Thymus (tissue), 11 donors: ENCODE results near the gene KCNIP3. TPM values are rescaled to one million over a fixed set of nuclear protein-coding genes. Genes with fewer than 3 reads are reported as not detected.

ENCODE experiments used
- DNase-seq, 9 donors: peaks; one replicate each; pipeline ENCODE4 v3.0.0-alpha.2; 2013; ENCODE audit warnings: low spot score in 9 of 9, low read depth in 6 of 9, missing footprints in 1 of 9
- H3K27ac ChIP-seq, 2 donors: one replicate each; pipeline ENCODE4 v1.5.1; 2013; ENCODE audit warnings: control low read depth in 1 of 2, low read depth in 1 of 2, low read length in 1 of 2, mild to moderate bottlenecking in 1 of 2, moderate library complexity in 1 of 2
- H3K27me3 ChIP-seq, 2 donors: one replicate each; pipeline ENCODE4 v1.5.1; 2013; ENCODE audit warnings: low read length in 1 of 2; ENCODE audit not compliant: control insufficient read depth in 2 of 2, insufficient read depth in 1 of 2
- H3K36me3 ChIP-seq, 2 donors: one replicate each; pipeline ENCODE4 v1.5.1; 2013; ENCODE audit warnings: low read length in 1 of 2, mild to moderate bottlenecking in 1 of 2, moderate library complexity in 1 of 2; ENCODE audit not compliant: control insufficient read depth in 2 of 2, insufficient read depth in 2 of 2
- H3K4me1 ChIP-seq, 2 donors: one replicate each; pipeline ENCODE4 v1.5.1; 2013; ENCODE audit warnings: low read length in 2 of 2; ENCODE audit not compliant: control insufficient read depth in 2 of 2, insufficient read depth in 2 of 2
- H3K4me3 ChIP-seq, 2 donors: one replicate each; pipeline ENCODE4 v1.5.1; 2013; ENCODE audit warnings: low read length in 2 of 2, control low read depth in 1 of 2, mild to moderate bottlenecking in 1 of 2
- H3K9me3 ChIP-seq, 2 donors: one replicate each; pipeline ENCODE4 v1.5.1; 2013; ENCODE audit warnings: low read length in 1 of 2, mild to moderate bottlenecking in 1 of 2; ENCODE audit not compliant: control insufficient read depth in 2 of 2, insufficient read depth in 1 of 2
- WGBS: extraction: QIAGEN DNeasy Blood & Tissue Kit; methylation state at CpG from one replicate; pipeline ENCODE4 v1.1.7; 2013; 5-methylcytosine and 5-hydroxymethylcytosine counted together
- polyA plus RNA-seq: library from polyadenylated mRNA; stranded (reverse); fragments of 200-250 nt; gene quantifications from one replicate; pipeline ENCODE4 v1.2.3, GENCODE V29; 2013
- total RNA-seq: library from RNA; stranded (reverse); fragments of 120-200 nt; gene quantifications from one replicate; pipeline ENCODE4 v1.2.4, GENCODE V29; 2013
- donor health status: healthy.

Gene KCNIP3
- total and polyA plus RNA-seq, 2 donors = 5.3 to 21.4 TPM

DNA sequence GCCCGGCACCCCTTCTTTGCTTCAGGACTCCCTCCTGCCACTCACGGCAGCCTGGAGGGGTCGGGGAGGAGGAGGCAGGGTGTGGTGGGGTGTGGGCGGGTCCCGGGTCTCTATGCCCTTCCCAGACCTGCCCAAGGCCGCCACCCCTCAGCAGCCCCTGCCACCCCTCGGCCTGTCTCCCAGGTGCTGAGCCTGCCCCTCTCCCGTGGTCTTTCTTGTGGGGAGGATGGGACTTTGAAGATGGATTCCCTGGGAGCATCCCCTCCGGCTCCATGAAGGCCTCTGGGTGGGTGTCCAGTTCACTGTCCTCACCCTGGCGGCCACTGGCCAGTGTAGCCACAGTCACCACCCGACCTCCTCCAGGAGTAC is 23.2 kb downstream of the KCNIP3 start:
- Histone ChIP-seq H3K27me3 (no peaks in the 10 kb centered on the region), H3K4me3 (no peak overlapping the region), H3K27ac (no peak overlapping the region), H3K4me1 (no peaks in the 10 kb centered on the region), H3K36me3 (no peaks in the 10 kb centered on the region), H3K9me3 (no peaks in the 10 kb centered on the region)
- 93% methylated on average over 11 of the region's 11 CpGs for WGBS
- no peak for DNase-seq

GRCh38 chr2:95320986-95321767 is 24.0 kb downstream of the KCNIP3 start:
- no peak for DNase-seq
- 94% methylated on average over 18 of the region's 18 CpGs for WGBS

GRCh38 chr2:95323347-95324155 is 26.4 kb downstream of the KCNIP3 start:
- Histone ChIP-seq H3K27ac (no peak overlapping the region), H3K27me3 (no peaks in the 10 kb centered on the region), H3K36me3 (no peaks in the 10 kb centered on the region), H3K9me3 (no peaks in the 10 kb centered on the region), H3K4me3 (no peak overlapping the region), H3K4me1 (no peaks in the 10 kb centered on the region)
- no peak for DNase-seq
- WGBS = 85% methylated on average over 26 of the region's 26 CpGs

More at GRCh38 chr2:95320986-95321767, 24.0 kb downstream of the KCNIP3 start:
- H3K27ac ChIP-seq = no peak overlapping the region
- no peaks in the 10 kb centered on the region for H3K36me3 ChIP-seq
- H3K27me3 ChIP-seq = no peaks in the 10 kb centered on the region
- no peak overlapping the region for H3K4me3 ChIP-seq
- H3K9me3 ChIP-seq = no peaks in the 10 kb centered on the region
- H3K4me1 ChIP-seq = no peaks in the 10 kb centered on the region

DNA sequence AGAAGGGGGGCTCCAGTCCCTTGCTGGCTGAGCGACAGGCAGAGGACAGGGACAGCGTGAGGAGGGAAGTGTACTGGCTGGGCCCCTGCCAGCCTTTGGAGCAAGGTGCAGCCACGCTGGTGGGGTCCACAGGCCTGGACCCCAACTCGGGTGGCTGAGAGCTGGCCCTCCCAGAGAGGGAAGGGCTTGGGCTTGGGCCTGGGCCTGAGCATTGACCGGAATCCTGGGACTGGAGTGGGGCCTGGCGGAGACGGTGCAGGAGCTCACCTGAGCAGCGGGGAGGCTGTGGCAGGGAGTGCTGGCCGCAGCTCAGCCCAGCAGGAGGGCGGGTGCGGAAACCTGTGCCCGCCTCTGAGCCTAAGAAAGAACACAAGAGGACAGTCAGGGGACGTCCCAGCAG is 27.9 kb downstream of the KCNIP3 start:
- Histone ChIP-seq H3K4me1 (no peaks in the 10 kb centered on the region), H3K4me3 (no peak overlapping the region), H3K9me3 (no peaks in the 10 kb centered on the region), H3K27ac (no peak overlapping the region), H3K36me3 (no peaks in the 10 kb centered on the region), H3K27me3 (no peaks in the 10 kb centered on the region)
- 96% methylated on average over 13 of the region's 13 CpGs for WGBS
- DNase-seq = no peak

DNA sequence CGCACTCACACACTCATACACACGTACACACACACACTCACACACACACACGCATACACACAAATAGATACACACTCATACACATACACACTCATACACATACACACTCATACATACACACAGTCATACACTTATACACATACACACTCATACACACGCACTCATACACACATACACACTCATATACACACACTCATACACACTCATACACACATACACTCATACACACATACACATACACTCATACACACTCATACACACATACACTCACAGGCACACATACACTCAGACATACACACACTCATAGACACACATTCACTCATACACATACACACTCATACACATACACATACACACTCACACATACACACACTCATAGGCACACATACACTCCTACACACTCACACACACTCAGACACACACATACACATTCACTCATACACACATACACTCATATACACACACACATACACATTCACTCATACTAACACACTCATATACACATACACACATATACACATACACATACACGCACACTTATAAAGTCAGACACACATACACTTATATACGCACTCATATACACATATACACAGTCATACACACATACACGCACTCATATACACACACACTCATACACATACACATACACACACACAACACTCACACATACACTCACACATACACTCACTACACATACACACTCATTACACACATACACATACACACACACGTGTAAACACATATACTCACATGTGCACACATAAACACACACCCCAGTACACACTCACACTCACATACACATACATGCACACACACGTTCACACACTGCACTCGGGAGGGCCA is 28.7 kb downstream of the KCNIP3 start:
- DNase-seq = no peak
- WGBS = 98% methylated on average over 10 of the region's 10 CpGs
- H3K27me3 ChIP-seq = peaks cover 0 to under 1% of the 10 kb centered on the region in 2 donors

GRCh38 chr2:95326433-95327140 is 29.4 kb downstream of the KCNIP3 start:
- Histone ChIP-seq H3K4me3 (no peak overlapping the region), H3K4me1 (no peaks in the 10 kb centered on the region), H3K36me3 (no peaks in the 10 kb centered on the region), H3K9me3 (no peaks in the 10 kb centered on the region), H3K27ac (no peak overlapping the region), H3K27me3 (peaks cover 0 to 2% of the 10 kb centered on the region in 2 donors)
- DNase-seq = no peak
- WGBS = 96% methylated on average over 30 of the region's 30 CpGs

More for the DNA sequence above, 28.7 kb downstream of the KCNIP3 start:
- Histone ChIP-seq H3K9me3 (no peaks in the 10 kb centered on the region), H3K27ac (no peak overlapping the region), H3K4me3 (no peak overlapping the region), H3K36me3 (no peaks in the 10 kb centered on the region), H3K4me1 (no peaks in the 10 kb centered on the region)

DNA sequence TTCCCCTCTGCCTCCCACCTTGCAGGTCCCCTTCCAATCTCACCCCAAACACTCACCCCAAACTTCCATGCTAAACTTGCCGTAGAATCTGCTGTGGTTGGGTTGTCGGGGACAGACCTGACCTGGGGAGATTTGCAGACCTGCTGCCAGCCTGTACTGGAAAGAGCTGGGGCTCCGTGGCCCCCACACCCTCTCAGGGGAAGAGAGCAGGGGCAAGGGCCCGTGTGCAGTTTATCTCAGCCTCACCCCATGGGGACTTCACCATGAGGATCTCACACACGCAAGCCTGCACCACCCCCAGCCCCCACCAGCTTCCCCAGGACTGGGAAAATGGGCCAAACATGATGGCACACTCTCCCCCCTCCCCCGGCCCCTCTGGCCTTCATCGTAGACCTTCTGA is 30.7 kb downstream of the KCNIP3 start:
- peaks cover 0 to 2% of the 10 kb centered on the region in 2 donors for H3K27me3 ChIP-seq
- DNase-seq = no peak
- peaks cover 0 to 1% of the 10 kb centered on the region in 2 donors for H3K4me1 ChIP-seq
- no peaks in the 10 kb centered on the region for H3K36me3 ChIP-seq
- WGBS = 89% methylated on average over 7 of the region's 7 CpGs
- no peak overlapping the region for H3K4me3 ChIP-seq
- H3K9me3 ChIP-seq = no peaks in the 10 kb centered on the region
- no peak overlapping the region for H3K27ac ChIP-seq

GRCh38 chr2:95328358-95329125 is 31.4 kb downstream of the KCNIP3 start:
- H3K9me3 ChIP-seq = no peaks in the 10 kb centered on the region
- no peaks in the 10 kb centered on the region for H3K36me3 ChIP-seq
- WGBS = 90% methylated on average over 15 of the region's 15 CpGs
- H3K27ac ChIP-seq = no peak overlapping the region
- no peak overlapping the region for H3K4me3 ChIP-seq
- peaks cover 0 to 7% of the 10 kb centered on the region in 2 donors for H3K4me1 ChIP-seq
- DNase-seq = no peak
- H3K27me3 ChIP-seq = peaks cover 0 to 2% of the 10 kb centered on the region in 2 donors
